ENCODE measurements around the gene PTTG1IP. TPM values are rescaled to one million over a fixed set of nuclear protein-coding genes. Genes with fewer than 3 reads are reported as not detected.
A peak's percentile ranks its signal among the peaks of the same experiment; 100 is the strongest.

PTTG1IP gene
- total and polyA plus RNA-seq, 2 of the 13 experiments (the other 11 are each of a cell fraction or from before 2014, with no cell fraction given): 161 to 700 TPM

DNA sequence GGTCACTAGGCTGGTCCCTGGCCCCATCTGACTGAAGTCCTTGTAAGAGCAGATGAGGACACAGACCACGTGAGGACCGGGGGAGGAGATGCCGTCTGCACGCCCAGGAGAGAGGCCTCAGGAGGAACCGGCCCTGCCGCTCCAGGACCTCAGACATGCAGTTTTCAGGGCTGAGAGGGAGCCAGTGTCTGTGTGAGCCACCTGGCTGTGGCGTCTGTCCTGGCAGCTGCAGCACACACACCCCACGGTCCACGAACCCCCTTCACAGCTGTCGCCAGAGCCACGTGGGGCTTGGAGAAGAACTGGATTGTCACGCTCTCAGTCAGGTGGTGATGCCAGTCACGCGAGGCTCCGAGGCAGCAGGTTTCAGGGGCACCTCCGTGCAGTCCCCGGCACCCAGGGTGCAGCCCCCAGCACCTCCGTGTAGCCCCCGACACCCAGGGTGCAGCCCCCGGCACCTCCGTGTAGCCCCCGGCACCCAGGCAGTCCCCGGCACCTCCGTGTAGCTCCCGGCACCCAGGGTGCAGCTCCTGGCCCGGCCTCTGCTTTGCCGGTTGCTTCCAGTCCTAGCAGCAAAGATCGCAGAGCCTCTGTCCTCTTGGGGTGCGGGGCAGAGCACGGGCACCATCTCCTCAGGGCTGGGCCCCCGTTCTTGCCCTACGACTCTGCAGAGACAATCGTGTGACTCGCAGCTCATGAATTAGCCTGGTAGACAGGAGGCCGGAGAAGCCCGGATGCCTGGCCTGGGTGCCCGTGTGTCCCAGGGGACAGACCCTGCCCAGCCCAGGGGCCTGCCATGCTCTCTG, 36.6 kb downstream of the PTTG1IP start (continued):
- no peak for TF ChIP-seq CENPX (CRISPR knock-in tag; IDR thresholded peaks at IDR 0.05)
- TF ChIP-seq ZNF256 (CRISPR knock-in tag; conservative IDR thresholded peaks at IDR 0.05): no peak
- TF ChIP-seq HDAC1 (CRISPR knock-in tag; IDR thresholded peaks at IDR 0.05): peak; percentile 46; the same call in 1 of the 2 replicates
- TF ChIP-seq BRCA1 (CRISPR knock-in tag; IDR thresholded peaks at IDR 0.05): no peak
- TF ChIP-seq, protein P1, sequence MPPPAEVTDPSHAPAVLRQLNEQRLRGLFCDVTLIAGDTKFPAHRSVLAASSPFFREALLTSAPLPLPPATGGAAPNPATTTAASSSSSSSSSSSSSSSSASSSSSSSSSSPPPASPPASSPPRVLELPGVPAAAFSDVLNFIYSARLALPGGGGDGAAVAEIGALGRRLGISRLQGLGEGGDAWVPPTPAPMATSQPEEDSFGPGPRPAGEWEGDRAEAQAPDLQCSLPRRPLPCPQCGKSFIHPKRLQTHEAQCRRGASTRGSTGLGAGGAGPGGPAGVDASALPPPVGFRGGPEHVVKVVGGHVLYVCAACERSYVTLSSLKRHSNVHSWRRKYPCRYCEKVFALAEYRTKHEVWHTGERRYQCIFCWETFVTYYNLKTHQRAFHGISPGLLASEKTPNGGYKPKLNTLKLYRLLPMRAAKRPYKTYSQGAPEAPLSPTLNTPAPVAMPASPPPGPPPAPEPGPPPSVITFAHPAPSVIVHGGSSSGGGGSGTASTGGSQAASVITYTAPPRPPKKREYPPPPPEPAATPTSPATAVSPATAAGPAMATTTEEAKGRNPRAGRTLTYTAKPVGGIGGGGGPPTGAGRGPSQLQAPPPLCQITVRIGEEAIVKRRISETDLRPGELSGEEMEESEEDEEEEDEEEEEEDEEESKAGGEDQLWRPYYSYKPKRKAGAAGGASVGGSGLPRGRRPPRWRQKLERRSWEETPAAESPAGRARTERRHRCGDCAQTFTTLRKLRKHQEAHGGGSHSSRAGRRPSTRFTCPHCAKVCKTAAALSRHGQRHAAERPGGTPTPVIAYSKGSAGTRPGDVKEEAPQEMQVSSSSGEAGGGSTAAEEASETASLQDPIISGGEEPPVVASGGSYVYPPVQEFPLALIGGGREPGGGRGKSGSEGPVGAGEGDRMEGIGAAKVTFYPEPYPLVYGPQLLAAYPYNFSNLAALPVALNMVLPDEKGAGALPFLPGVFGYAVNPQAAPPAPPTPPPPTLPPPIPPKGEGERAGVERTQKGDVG (CRISPR knock-in tag; IDR thresholded peaks at IDR 0.05; ENCODE audit: borderline replicate concordance): no peak
- no peak for TF ChIP-seq CC2D1A (CRISPR knock-in tag; IDR thresholded peaks at IDR 0.05)
- TF ChIP-seq, protein P2, sequence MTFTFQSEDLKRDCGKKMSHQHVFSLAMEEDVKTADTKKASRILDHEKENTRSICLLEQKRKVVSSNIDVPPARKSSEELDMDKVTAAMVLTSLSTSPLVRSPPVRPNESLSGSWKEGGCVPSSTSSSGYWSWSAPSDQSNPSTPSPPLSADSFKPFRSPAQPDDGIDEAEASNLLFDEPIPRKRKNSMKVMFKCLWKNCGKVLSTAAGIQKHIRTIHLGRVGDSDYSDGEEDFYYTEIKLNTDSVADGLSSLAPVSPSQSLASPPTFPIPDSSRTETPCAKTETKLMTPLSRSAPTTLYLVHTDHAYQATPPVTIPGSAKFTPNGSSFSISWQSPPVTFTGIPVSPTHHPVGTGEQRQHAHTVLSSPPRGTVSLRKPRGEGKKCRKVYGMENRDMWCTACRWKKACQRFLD (CRISPR knock-in tag; IDR thresholded peaks at IDR 0.05; ENCODE audit: borderline replicate concordance): no peak
- no peak for TF ChIP-seq PAX8 (CRISPR knock-in tag; IDR thresholded peaks at IDR 0.05; ENCODE audit: borderline replicate concordance)
- no peak for TF ChIP-seq ADNP (CRISPR knock-in tag; IDR thresholded peaks at IDR 0.05)
- TF ChIP-seq, protein P3, sequence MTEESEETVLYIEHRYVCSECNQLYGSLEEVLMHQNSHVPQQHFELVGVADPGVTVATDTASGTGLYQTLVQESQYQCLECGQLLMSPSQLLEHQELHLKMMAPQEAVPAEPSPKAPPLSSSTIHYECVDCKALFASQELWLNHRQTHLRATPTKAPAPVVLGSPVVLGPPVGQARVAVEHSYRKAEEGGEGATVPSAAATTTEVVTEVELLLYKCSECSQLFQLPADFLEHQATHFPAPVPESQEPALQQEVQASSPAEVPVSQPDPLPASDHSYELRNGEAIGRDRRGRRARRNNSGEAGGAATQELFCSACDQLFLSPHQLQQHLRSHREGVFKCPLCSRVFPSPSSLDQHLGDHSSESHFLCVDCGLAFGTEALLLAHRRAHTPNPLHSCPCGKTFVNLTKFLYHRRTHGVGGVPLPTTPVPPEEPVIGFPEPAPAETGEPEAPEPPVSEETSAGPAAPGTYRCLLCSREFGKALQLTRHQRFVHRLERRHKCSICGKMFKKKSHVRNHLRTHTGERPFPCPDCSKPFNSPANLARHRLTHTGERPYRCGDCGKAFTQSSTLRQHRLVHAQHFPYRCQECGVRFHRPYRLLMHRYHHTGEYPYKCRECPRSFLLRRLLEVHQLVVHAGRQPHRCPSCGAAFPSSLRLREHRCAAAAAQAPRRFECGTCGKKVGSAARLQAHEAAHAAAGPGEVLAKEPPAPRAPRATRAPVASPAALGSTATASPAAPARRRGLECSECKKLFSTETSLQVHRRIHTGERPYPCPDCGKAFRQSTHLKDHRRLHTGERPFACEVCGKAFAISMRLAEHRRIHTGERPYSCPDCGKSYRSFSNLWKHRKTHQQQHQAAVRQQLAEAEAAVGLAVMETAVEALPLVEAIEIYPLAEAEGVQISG (CRISPR knock-in tag; IDR thresholded peaks at IDR 0.05): peak; percentile 30; the same call in 1 of the 2 replicates
- TF ChIP-seq, protein P4, sequence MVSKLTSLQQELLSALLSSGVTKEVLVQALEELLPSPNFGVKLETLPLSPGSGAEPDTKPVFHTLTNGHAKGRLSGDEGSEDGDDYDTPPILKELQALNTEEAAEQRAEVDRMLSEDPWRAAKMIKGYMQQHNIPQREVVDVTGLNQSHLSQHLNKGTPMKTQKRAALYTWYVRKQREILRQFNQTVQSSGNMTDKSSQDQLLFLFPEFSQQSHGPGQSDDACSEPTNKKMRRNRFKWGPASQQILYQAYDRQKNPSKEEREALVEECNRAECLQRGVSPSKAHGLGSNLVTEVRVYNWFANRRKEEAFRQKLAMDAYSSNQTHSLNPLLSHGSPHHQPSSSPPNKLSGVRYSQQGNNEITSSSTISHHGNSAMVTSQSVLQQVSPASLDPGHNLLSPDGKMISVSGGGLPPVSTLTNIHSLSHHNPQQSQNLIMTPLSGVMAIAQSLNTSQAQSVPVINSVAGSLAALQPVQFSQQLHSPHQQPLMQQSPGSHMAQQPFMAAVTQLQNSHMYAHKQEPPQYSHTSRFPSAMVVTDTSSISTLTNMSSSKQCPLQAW (CRISPR knock-in tag; IDR thresholded peaks at IDR 0.05): no peak
- TF ChIP-seq CBFB (CRISPR knock-in tag; IDR thresholded peaks at IDR 0.05): no peak
- peak; percentile 62; the same call in 1 of the 2 replicates for TF ChIP-seq DNMT1 (CRISPR knock-in tag; IDR thresholded peaks at IDR 0.05)
- TF ChIP-seq GPN1 (CRISPR knock-in tag; IDR thresholded peaks at IDR 0.05; ENCODE audit: borderline replicate concordance): no peak
- no peak for TF ChIP-seq RORA (CRISPR knock-in tag; IDR thresholded peaks at IDR 0.05)
- TF ChIP-seq, protein P5, sequence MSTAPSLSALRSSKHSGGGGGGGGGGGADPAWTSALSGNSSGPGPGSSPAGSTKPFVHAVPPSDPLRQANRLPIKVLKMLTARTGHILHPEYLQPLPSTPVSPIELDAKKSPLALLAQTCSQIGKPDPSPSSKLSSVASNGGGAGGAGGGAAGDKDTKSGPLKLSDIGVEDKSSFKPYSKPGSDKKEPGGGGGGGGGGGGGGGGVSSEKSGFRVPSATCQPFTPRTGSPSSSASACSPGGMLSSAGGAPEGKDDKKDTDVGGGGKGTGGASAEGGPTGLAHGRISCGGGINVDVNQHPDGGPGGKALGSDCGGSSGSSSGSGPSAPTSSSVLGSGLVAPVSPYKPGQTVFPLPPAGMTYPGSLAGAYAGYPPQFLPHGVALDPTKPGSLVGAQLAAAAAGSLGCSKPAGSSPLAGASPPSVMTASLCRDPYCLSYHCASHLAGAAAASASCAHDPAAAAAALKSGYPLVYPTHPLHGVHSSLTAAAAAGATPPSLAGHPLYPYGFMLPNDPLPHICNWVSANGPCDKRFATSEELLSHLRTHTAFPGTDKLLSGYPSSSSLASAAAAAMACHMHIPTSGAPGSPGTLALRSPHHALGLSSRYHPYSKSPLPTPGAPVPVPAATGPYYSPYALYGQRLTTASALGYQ (CRISPR knock-in tag; IDR thresholded peaks at IDR 0.05): no peak

Measured in HepG2 (cell line).